ENCODE results near the gene ZKSCAN1. TPM values are rescaled to one million over a fixed set of nuclear protein-coding genes. Genes with fewer than 3 reads are reported as not detected.
A peak's percentile ranks its signal among the peaks of the same experiment; 100 is the strongest.

ZKSCAN1 gene
- total RNA-seq, 1 experiment from 2014 or later: 29.8 TPM

- Histone ChIP-seq H4K5ac (ENCODE audit: insufficient read length, low read depth, low read length) (no peak overlapping the region), H3K18ac (ENCODE audit: insufficient read length, low read depth, low read length) (no peak overlapping the region), H2BK15ac (ENCODE audit: low read depth, low read length) (no peak overlapping the region), H3T11ph (ENCODE audit: low read length) (no peak overlapping the region), H3K56ac (ENCODE audit: insufficient read length, low read depth, low read length) (no peak overlapping the region), H3K9ac (ENCODE audit: extremely low read depth, insufficient read length, low read length) (no peak overlapping the region), H2AFZ (ENCODE audit: low read length) (no peak overlapping the region), H3K23ac (ENCODE audit: insufficient read length, low read depth, low read length) (no peak overlapping the region), H3K9me3 (ENCODE audit: control insufficient read depth, low read depth, low read length) (no peaks in the 10 kb centered on the region), H3K79me1 (ENCODE audit: insufficient read depth, low read depth, low read length, poor library complexity, severe bottlenecking) (peaks cover 10% of the 10 kb centered on the region), H4K20me1 (ENCODE audit: control insufficient read depth, insufficient read depth, insufficient read length) (no peaks in the 10 kb centered on the region), H2BK120ac (ENCODE audit: low read depth, low read length, poor library complexity, severe bottlenecking) (no peak overlapping the region), H2BK5ac (ENCODE audit: insufficient read length, low read length) (no peak overlapping the region), H3K4ac (ENCODE audit: low read depth, low read length) (no peak overlapping the region), H3K4me1 (ENCODE audit: insufficient read depth, low read length) (no peaks in the 10 kb centered on the region), H2AK5ac (ENCODE audit: insufficient read length, low read length) (no peak overlapping the region), H3K14ac (ENCODE audit: insufficient read depth, low read length) (no peak overlapping the region), H3K23me2 (ENCODE audit: insufficient read length, low read depth, low read length, poor library complexity, severe bottlenecking) (peaks cover 5% of the 10 kb centered on the region), H3K4me2 (ENCODE audit: insufficient read depth, insufficient read length, low read length) (no peak overlapping the region), H3K79me2 (ENCODE audit: insufficient read depth, low read length) (peaks cover 22% of the 10 kb centered on the region), H3K27me3 (ENCODE audit: insufficient read depth, low read length) (no peaks in the 10 kb centered on the region), H3K27ac (ENCODE audit: insufficient read length, low read depth, low read length) (no peak overlapping the region), H2BK20ac (ENCODE audit: low read depth, low read length, poor library complexity, severe bottlenecking) (no peak overlapping the region), H2BK12ac (ENCODE audit: insufficient read length, low read depth, low read length) (no peak overlapping the region), H4K91ac (ENCODE audit: insufficient read length, low read depth, low read length) (no peak overlapping the region), H4K8ac (replicated peaks; ENCODE audit: insufficient read length, low read depth, low read length) (no peak overlapping the region)
- peaks cover 11 to 17% of the 10 kb centered on the region in 2 experiments for H3K4me1 Mint-ChIP-seq
- no peak for DNase-seq
- TF ChIP-seq CTCF (conservative IDR thresholded peaks at IDR 0.05): no peak
- no CpG with 5 or more reads among the region's 5 CpGs for WGBS (ENCODE audit: extremely low coverage, insufficient read length, low lambda C conversion rate)
- H3K9me3 Mint-ChIP-seq: no peaks in the 10 kb centered on the region
- peak overlapping the region in 1 of 3 experiments; percentile 25; a peak in 2 of 7 replicates for H3K27ac Mint-ChIP-seq
- no peaks in the 10 kb centered on the region for H3K27me3 Mint-ChIP-seq (ENCODE audit: low read depth)
- H3K4me3 Mint-ChIP-seq: no peak overlapping the region
- peaks cover 9 to 25% (median 12%) of the 10 kb centered on the region in 3 experiments; a peak in 6 of 7 replicates for H3K36me3 Mint-ChIP-seq (ENCODE audit: insufficient read depth in 1 of 3, low read depth in 3 of 3)
These were observed 2.5 kb downstream of the ZKSCAN1 start for GRCh38 chr7:100017875-100018274.

Data from H9 (cell line).